NAMALWA (cell line): ENCODE measurements around the gene PGM3.
"Not testable (repeated sequence)": the region's sequence is repeated elsewhere in the genome, so short reads cannot be mapped to it uniquely, and the experiment has no call there.

ENCODE experiments used
- DNase-seq: peaks from one replicate; pipeline ENCODE4 v3.0.0-alpha.2; 2015; ENCODE audit warnings: low spot score

PGM3 gene, protein sequence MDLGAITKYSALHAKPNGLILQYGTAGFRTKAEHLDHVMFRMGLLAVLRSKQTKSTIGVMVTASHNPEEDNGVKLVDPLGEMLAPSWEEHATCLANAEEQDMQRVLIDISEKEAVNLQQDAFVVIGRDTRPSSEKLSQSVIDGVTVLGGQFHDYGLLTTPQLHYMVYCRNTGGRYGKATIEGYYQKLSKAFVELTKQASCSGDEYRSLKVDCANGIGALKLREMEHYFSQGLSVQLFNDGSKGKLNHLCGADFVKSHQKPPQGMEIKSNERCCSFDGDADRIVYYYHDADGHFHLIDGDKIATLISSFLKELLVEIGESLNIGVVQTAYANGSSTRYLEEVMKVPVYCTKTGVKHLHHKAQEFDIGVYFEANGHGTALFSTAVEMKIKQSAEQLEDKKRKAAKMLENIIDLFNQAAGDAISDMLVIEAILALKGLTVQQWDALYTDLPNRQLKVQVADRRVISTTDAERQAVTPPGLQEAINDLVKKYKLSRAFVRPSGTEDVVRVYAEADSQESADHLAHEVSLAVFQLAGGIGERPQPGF

DNA sequence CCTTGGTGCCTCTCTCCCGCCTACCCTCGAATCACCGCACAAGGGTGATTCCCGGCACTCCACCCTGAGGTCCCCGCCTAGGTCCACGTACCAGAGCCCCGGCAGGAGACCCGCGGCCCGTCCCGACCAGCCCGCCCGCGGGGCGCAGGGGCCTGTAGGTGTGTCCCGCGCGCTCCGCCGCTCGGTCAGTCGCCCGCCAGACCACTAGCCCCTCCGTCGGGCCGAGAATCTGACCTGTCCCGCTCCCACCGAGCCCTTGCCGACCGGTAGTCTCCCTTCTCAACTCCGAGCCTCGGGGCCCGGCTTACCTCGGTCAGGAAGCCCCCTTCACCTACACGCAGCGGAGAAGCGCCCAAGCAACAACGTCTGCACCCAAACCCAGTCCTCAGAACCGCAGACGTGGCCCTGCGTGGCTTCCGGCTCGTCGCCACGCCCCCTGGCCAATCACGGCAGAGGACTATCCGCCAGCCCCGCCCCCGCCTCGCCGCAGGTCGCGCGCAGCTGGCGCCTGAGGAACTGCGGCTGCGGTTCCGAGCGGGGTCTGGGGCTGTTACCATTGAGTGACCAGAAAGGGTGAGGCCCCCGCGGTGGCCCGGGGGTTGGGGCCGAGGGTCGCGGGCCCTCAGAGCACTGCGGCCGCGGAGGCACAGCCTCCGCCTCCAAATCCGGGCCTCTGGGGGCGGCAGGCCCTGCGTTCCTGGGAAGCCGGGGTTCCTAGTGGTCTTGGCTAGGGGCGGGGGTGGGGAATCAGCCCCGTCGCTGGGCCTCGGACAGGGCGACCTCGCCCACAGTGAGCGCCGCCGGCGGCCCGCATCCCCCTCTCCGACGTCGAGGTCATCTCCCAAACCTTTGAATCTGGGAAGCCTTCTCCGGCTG is at the start of gene PGM3, which contains the start of gene RWDD2A:
Gene PGM3, minus strand, starts transcription at position 395 of the 876 bp plus-strand sequence. CDS start 2,253 bp downstream, outside the sequence.
Gene RWDD2A, plus strand, starts transcription at position 487 of the 876 bp plus-strand sequence. CDS start 1,095 bp downstream, outside the sequence.
- peak; percentile 94 for DNase-seq

GRCh38 chr6:83231146-83231545 is 38.1 kb upstream of the PGM3 start:
- no peak for DNase-seq

GRCh38 chr6:83226517-83226916 is 33.5 kb upstream of the PGM3 start:
- DNase-seq = no peak

- DNase-seq = peak; percentile 64
Measured at GRCh38 chr6:83221889-83222479, 28.9 kb upstream of the PGM3 start.

GRCh38 chr6:83221276-83221675 is 28.2 kb upstream of the PGM3 start:
- DNase-seq = no peak

DNA sequence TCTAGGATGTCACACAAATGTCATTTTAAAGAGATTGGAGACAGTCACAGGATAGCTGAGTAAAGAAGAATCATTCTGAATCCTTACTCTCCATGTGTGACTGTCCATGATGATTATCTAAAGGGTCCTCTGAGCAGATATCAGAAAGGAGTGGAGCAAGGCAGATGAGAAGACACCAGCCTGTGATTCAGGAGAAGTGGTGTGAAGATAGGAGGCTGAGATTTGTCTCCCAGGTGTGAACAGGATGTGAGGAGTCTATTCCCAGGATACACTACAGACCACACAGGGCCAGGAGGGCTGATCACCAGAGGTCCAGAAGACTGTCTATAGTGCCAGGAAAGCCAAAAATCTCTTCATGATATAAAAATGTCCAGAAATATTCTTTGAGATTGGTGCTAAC is 27.1 kb upstream of the PGM3 start:
- DNase-seq = no peak

DNA sequence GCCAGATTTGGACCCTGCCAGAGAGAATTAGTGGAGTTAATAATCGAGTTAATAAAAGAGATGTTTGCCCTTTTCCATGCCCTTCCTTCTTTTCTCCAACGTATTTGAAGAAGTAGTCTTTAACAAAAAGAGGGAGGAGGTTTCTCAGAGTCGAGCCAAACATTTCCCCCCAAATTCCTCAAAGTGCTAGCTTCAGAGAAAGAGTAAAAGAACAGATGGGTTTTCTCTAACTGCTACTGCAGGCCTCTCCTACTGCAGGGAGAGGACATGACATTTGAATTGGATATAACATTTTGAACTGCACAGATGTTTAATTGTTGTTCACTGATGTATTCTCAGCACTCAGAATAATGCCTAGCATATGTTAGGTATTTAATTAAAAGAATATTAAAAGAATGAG is 25.6 kb upstream of the PGM3 start:
- DNase-seq = no peak

DNA sequence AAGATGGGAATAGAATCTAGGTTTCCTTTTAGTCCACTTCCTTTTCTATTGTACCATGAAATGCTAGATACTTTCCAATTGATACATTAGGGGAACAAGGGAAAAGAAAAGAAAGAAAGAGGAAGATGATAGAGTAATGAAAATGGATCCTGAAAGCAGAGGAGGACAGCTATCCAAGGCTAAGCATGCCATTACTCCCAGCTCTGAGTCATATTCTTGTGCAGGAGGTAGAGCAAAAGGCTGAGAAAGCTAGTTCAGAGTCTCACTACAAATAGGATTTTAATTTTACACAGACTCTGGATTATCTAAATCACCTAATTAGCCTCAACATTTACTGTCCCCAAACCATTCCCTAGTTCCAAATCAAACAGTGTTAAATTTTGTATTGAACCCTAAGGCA is 23.7 kb upstream of the PGM3 start:
- DNase-seq = no peak

GRCh38 chr6:83215131-83216047 is 22.3 kb upstream of the PGM3 start:
- peak; percentile 85 for DNase-seq

DNA sequence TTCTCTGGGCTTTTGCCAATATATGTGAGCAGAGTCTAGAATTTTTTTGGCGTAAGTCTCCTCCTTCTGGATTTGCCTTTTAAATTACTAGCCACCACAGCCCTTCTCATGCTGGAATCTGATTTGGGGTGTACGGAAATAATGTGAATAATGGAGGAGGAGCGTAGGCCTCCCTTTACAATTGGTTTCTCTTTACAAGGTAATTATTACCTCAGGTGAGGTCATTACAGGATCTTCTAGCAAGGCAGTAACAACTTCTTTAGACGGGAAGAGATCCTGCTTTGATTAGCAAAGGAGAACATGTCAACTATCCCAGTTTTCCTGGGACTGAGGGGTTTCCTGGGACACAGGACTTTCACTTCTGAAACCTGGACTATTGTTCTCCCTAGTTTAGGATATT is 9.0 kb upstream of the PGM3 start:
- DNase-seq = no peak

GRCh38 chr6:83199863-83200225 is 6.8 kb upstream of the PGM3 start:
- no peak for DNase-seq

- DNase-seq = no peak
Measured at GRCh38 chr6:83199173-83199862, 6.3 kb upstream of the PGM3 start.

GRCh38 chr6:83198486-83199172 is 5.6 kb upstream of the PGM3 start:
- DNase-seq = no peak

DNA sequence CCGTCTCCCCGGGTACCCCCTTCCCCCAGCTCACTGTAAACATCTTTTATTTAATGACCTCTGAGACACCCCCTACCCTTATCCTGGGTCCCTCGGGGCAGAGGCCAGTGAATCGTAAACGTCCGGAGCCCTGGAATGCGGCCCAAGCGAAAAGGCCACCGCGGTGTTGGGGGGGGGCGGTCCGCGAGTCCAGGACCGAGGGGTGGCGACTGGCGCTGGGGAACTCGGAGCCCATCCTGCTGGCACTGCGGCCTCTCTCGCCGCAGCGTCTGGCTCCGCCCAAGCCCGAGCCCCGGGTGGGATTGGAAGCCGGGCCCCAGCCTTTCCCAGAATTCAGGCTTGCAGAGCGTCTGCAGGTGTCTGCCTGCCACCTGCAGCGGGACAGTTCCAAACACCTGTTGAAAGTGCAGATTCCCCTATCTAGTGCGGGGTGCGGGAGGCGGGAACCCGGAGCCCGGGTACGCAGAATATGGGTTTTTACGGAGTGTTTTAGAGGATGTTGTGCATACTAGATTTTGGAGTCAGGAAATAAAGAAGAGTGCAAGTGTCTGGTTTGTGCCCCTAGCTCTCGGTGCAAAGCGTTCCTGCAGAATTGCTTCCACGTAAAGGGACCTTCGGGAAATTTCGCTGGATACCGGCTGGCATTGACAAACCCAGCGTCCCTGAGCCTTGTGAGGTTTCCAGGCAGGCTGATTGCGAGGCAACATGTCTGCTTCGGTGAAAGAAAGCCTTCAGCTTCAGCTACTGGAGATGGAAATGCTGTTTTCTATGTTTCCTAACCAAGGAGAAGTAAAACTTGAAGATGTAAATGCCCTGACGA is 892 bp upstream of the PGM3 start:
- no peak for DNase-seq

DNA sequence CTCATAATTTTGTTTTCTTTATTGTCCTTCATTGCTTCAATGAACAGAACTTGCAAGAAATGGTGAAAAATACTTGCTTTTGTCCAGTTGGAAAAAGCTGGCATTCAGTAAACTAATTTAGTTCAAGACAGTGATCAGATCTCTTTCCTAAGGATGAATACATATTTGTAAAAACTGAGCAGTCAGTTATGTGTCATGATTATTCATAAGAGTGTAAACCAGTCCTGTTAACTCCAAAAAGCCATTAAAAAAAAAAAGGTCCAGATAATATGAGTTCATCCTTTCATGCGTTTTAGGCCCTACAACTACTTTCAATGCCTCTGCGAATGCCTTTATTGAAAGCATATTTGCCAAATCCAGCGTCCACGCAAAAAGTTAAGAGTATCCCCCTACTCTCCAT is 609 bp downstream of the PGM3 start:
- no peak for DNase-seq

GRCh38 chr6:83191974-83192373 is 1.1 kb downstream of the PGM3 start:
- DNase-seq = not testable (repeated sequence)

DNA sequence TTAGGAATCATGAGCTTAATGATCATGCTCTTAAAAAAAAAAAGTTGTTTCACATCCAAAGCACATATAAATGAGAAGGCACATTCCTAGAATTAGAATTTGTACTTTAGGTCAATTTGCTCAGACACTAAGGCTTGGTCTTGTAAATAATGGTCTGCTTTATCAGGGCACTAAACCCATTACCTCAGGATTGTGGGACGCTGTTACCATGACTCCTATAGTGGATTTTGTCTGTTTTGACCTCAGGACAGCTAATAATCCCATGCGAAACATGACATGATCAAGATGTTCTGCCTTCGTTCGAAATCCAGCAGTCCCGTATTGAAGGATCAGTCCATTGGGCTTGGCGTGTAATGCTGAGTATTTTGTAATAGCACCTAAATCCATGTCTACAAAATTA is 2.4 kb downstream of the PGM3 start:
- no peak for DNase-seq

GRCh38 chr6:83188501-83188900 is 4.6 kb downstream of the PGM3 start:
- no peak for DNase-seq

- DNase-seq = no peak
Measured at GRCh38 chr6:83185096-83185495, 8.0 kb downstream of the PGM3 start.
